NOMO-1 treated with DMSO at 0.1 percent for 48 hours (cell line): ENCODE results near the gene CDH1.
A peak's percentile ranks its signal among the peaks of the same experiment; 100 is the strongest.
"Not testable (repeated sequence)": the region's sequence is repeated elsewhere in the genome, so short reads cannot be mapped to it uniquely, and the experiment has no call there.

Experiments
- DNase-seq: peaks from one replicate; lab custom pipeline; 2025; ENCODE audit not compliant: unreplicated experiment; lab: John Stamatoyannopoulos, UW

The CDH1 gene

GRCh38 chr16:68787419-68787807, 50.3 kb downstream of the CDH1 start:
- not testable (repeated sequence) for DNase-seq

DNA sequence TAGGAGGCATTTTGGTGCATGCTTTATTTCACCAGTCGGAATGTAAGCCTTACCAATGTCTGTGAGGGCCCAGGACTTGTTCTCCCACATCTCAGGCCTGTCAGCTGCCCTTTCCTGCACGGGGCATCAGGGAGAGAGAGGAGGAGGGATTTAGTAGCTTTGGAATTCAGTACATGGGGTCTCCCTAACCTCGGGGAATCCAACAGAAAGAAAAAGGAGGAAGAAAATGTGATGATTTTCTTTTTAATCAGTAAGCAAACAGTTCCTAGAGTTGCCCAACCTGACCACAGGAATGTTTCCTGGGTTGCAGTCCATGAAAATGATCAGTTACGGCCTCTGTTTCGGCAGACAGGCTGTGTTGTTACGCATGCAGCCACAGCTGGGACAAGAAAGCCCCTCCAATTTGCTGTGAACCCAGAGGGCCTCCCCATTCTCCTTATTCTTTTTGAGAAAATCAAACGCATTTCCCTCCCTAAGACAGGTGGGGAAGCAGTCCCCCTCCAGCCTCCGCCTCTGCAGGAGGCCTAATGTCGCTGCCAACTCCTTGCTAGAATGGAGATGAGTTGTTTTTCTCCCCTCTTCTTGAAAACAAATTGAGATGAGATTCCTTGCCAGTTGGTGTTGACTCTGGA, 53.2 kb downstream of the CDH1 start:
- DNase-seq = peak; percentile 20

GRCh38 chr16:68790944-68791343, 53.9 kb downstream of the CDH1 start:
- DNase-seq = no peak

GRCh38 chr16:68792465-68793324, 55.6 kb downstream of the CDH1 start:
- DNase-seq = no peak

DNA sequence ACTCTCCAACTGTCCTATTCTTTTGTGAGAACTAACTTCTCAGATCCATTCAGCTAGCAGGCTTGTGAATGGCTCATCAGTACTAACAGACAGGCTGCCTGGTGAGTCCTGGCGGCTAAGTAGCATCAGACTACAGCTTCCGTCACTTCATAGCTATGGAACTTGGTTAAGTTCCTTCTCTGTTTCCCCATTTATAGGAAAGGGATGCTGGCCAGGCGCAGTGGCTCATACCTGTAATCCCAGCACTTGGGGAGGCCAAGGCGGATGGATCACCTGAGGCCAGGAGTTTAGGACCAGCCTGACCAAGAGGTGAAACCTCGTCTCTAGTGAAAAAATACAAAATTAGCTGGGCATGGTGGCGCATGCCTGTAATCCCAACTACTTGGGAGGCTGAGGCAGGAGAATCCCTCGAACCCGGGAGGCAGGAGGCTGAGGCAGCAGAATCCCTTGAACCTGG, 56.3 kb downstream of the CDH1 start:
- DNase-seq = no peak

DNA sequence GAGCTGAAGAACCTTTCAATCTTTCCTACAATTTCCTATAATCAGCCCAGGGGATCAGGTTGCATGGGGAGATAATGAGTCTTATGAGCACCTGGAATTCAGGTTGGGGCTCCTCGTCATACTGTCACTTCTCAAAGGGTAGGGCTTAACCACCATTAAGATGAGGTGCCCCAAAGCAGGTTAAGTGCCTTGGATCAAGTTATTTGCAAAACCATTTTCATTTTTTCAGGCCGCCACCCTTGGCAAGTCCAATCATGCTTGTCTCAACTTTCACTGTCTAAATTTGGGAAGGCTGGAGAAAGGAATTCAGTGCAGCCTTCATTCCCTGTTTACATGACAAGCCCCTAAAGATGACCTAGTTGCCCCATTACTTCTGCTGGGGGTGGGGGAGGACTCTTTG, 61.3 kb downstream of the CDH1 start:
- DNase-seq = no peak

DNA sequence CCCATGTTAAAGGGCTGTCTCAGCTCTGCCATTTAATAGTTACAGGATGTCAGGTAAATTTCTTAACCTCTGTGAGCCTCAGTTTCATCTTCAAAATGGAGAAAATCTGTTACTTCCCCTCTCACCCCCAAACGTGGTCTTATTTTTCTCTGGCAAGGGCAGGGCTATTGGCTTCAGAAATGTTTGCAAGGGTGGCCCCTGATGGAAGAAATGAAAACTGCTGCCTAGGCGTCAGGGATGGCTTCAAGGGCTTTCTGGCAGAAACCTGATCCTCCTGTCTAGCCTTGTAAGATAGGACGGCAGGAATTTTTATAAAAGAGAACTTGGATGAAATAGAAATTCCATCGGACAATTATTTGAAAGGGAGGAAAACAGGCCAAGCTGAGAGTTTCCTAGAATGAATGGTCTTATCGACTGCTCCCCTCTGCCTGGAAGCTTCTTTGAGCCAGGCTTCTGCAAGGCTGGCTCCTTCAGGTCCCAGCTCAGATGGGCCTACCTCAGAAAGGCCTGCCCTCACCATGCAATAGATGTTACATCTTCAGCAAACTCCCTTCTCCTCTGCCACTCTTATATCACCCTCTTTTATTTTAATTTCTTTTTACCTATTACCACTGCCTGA, 63.3 kb downstream of the CDH1 start:
- DNase-seq = peak; percentile 72

GRCh38 chr16:68802190-68802589, 65.1 kb downstream of the CDH1 start:
- no peak for DNase-seq

- no peak for DNase-seq
These were observed 69.3 kb downstream of the CDH1 start for GRCh38 chr16:68806422-68806821.

- DNase-seq = no peak
These were observed 69.9 kb downstream of the CDH1 start for GRCh38 chr16:68806981-68807380.

GRCh38 chr16:68814516-68814915, 77.4 kb downstream of the CDH1 start:
- no peak for DNase-seq

GRCh38 chr16:68823401-68824135, 86.5 kb downstream of the CDH1 start:
- DNase-seq = no peak

GRCh38 chr16:68825427-68825826, 88.3 kb downstream of the CDH1 start:
- DNase-seq = no peak

GRCh38 chr16:68826652-68827051, 89.6 kb downstream of the CDH1 start:
- DNase-seq = no peak

DNA sequence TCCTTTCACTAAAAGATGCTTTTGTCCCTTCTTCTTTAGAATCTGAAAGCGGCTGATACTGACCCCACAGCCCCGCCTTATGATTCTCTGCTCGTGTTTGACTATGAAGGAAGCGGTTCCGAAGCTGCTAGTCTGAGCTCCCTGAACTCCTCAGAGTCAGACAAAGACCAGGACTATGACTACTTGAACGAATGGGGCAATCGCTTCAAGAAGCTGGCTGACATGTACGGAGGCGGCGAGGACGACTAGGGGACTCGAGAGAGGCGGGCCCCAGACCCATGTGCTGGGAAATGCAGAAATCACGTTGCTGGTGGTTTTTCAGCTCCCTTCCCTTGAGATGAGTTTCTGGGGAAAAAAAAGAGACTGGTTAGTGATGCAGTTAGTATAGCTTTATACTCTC, 96.2 kb downstream of the CDH1 start:
- DNase-seq = no peak

DNA sequence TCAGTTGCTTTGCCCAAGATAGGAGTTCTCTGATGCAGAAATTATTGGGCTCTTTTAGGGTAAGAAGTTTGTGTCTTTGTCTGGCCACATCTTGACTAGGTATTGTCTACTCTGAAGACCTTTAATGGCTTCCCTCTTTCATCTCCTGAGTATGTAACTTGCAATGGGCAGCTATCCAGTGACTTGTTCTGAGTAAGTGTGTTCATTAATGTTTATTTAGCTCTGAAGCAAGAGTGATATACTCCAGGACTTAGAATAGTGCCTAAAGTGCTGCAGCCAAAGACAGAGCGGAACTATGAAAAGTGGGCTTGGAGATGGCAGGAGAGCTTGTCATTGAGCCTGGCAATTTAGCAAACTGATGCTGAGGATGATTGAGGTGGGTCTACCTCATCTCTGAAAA, 97.5 kb downstream of the CDH1 start:
- DNase-seq = no peak

DNA sequence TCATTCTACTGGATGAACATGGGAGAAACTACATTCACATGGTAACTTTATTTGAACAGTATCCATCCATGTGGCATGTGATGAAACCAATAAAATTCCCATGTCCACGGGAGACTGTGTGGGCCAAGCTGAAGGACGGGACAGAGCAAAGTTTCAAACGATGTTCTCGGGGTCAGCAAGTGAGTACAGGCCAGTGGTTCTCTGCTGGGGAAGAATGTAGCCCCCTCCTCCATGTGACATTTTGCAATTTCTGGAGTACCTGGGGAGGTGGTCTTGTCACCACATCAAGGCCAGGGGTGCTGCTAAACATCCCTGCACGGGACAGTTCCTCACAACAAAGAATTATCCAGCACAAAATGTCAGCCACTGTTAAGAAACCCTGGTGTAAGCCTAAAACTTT, 98.9 kb downstream of the CDH1 start:
- DNase-seq = no peak

- no peak for DNase-seq
These were observed 102.7 kb downstream of the CDH1 start for GRCh38 chr16:68839831-68840230.

DNA sequence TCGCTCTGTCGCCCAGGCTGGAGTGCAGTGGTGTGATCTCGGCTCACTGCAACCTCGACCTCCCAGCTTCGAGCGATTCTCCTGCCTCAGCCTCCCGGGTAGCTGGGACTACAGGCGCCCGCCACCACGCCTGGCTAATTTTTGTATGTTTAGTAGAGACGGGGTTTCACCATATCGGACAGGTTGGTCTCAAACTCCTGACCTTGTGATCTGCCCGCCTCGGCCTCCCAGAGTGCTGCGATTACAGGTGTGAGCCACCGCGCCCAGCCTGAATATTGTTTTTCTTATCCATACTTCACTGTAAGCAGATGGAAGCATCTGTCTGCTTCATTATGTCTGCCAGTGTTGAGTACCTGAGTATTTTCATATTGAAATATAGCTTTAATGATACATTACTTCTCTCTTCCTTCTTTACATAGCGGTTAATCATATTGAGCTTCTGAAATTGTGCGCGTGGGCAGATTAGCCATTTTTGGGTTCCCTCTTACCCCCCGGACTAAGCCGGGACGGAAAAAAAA, 105.9 kb downstream of the CDH1 start:
- not testable (repeated sequence) for DNase-seq

- peak; percentile 61 for DNase-seq
These were observed 106.6 kb downstream of the CDH1 start, which contains the start of gene TANGO6 for GRCh38 chr16:68843482-68844210. Gene TANGO6, plus strand, starts transcription at chr16:68843531. Its CDS starts 87 bp downstream, at chr16:68843618.
